HG02840 (cell line): ENCODE results near the gene CSNK1G1.
A peak's percentile ranks its signal among the peaks of the same experiment; 100 is the strongest.
"Not testable (repeated sequence)": the region's sequence is repeated elsewhere in the genome, so short reads cannot be mapped to it uniquely, and the experiment has no call there.

Source experiments
- ATAC-seq: cut with Tn5 transposase; IDR thresholded peaks from one replicate; pipeline ENCODE4 v1.9.1; 2021; ENCODE audit warnings: mild to moderate bottlenecking, moderate library complexity, moderate number of reproducible peaks; ENCODE audit not compliant: unreplicated experiment, low FRiP score

CSNK1G1 gene

DNA sequence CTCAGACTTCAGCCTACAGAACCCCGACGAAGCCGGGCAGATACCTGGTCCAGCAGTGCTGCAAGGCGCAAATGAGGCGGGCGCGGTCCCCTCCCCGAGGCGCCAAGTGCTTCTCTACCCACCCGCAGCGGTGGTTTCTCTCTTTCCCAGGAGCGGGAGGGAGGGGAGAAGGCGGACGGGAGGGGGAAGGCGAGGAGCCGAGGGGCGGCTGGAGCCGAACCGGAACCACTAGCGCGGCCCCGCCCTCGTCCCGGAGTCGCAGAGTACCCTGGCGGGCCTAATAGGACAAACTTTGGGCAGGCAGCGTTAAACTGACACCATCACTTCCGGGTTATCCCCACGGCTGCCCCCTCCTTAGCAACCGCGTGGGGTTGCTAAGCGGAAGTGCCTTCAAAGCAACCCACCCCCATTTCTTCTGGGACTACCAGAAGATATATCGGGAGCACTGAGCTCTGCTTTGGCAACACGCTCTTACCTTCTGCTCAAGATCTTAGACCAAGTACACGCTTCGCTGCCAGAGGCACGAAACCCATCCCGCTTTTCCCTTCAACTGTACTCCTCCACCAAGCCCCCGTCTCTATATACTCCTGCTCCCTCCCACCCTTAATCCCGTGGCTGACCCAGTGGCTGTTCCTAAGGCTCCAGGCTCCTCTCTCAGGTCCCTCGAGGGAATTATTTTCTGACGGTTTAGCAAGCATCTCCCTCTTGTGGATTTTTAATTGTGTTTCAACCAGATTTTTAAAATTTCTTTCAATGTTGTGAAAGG lies at the start of gene CSNK1G1:
Gene CSNK1G1, minus strand, starts transcription at position 230 of the 766 bp plus-strand sequence. CDS start 55,674 bp downstream, outside the sequence.
- peak; percentile 94 for ATAC-seq

DNA sequence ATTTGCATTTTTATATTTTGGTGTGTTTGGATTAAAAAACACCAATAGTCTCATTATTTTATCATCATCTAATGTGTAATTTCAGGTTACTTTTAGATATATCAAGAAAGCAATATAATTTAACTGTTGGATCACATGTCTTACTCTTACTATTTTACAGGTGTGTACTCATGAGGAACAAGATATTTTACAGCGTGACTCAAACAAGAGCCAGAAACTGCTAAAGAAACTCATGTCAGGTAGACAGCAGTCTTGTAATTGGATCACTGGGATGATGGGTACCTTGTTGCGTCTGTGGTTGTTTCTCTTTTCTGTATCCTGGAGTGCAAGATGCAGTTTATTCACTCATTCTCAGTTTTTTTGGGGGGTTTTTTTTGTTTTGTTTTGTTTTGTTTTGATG lies 44.6 kb upstream of the CSNK1G1 start:
- no peak for ATAC-seq

DNA sequence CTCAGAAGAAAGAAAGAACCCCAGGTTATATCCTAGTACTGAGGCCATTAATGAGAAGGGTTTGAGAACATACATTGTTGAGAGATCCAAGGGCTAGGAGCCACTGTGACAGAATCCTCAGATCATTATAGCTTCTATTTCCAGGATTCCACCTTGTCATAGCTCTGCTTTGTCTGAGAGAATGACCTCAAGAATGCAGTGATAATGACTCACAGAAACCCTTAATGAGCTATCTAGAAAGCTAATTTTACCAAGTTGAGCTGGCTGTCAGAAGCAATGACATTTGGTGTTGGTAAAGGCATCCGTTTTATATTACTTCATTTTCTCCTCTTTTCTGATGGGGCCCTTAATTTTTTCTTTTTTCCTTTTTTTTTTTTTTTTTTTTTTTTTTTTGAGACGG lies 42.6 kb upstream of the CSNK1G1 start:
- no peak for ATAC-seq

DNA sequence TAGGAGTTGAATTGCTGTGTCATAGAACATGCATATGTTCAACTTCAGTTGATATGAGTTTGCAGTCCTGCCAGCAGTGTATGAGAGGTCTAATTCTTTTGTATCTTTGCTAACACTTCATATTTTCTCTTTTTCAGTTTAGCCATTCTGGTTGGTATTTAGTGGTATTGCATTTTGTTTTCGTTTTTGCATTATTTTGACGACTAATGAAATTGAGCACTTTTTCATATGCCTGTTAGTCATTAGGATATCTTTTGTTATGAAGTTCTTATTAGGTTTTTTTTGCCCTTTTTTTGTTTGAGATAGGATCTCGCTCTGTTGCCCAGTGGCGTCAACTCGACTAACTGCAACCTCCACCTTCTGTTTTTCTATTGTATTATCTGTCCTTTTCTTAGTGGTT lies 40.8 kb upstream of the CSNK1G1 start:
- ATAC-seq, result no peak

DNA sequence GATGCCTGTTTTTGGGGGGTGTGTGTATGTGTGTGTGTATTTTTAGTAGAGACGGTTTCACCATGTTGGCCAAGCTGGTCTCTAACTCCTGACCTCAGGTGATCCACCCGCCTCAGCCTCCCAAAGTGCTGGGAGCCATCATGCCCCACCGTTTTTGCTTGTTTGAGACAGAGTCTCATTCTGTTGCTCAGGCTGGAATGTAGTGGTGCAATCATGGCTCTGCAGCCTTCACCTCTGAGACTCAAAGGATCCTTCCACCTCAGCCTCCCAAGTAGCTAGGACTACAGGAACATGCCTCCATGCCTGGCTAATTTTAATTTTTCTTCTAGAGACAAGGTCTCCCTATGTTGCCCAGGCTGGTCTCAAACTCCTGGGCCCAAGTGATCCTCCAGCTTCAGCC lies 36.5 kb upstream of the CSNK1G1 start:
- ATAC-seq, result not testable (repeated sequence)

DNA sequence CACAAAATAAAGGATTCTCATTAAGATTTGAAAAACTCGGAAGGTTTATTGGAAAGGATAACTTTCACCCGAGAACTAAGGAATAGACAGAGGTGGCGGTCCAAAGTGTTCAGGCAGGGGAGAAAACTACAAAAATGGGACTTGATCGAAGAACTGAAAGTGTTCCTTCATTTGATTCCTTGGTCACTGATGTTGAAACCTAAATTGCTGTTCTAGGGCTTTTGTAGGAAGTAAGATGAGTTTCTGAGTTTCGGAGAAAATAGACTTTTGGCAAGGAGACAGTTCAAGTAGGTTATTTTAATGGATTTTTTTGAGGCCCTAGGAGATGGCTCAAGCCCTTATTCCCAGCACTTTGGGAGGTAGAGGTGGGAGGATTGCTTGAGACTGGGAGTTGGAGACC lies 33.1 kb upstream of the CSNK1G1 start:
- ATAC-seq, result no peak

DNA sequence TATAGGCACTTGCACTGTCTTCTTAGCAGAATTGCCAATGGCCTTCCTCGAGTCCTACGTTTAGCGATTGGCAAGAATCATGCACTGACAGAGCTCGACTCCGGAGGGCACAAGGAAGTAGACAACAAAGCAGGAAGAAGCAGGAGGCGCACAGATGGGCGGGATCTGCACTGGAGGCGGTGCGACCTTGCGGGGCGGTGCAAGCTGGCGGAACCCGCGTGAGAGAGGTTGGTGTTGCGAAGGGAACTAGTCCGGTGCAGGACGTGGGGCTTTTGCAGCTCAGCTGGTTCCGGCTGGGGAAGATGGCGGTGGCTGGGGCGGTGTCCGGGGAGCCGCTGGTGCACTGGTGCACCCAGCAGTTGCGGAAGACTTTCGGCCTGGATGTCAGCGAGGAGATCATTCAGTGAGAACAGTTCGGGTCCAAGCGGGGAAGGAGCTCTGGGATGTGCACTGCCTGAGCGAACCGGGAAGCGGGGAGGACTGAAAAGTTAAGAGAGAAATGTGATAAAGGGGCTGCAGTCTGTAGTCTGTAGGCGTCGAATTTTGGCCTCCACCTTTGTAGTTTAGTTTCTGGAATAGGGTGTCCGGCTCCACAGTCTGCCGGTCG lies 31.7 kb upstream of the CSNK1G1 start, which contains the start of gene TRIP4:
Gene TRIP4, plus strand, starts transcription at position 275 of the 607 bp plus-strand sequence. Its CDS starts 28 bp downstream, at position 303.
- peak; percentile 95 for ATAC-seq

DNA sequence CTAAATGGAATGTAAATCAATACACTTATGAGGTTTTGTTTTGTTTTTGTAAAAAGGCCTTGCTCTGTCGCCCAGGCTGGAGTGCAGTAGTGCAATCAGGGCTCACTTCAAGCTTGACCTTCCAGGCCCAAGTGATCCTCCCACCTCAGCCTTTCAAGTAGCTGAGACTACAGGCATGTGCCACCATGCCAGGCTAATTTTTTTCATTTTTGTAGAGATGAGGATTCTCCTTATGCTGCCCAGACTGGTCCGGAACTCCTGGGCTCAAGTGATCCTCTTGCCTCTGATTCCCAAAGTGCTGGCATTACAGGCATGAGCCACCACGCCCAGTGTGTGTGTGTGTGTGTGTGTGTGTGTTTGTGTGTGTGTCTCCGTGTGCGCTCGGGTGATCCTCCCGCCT lies 30.3 kb upstream of the CSNK1G1 start:
- no peak for ATAC-seq

DNA sequence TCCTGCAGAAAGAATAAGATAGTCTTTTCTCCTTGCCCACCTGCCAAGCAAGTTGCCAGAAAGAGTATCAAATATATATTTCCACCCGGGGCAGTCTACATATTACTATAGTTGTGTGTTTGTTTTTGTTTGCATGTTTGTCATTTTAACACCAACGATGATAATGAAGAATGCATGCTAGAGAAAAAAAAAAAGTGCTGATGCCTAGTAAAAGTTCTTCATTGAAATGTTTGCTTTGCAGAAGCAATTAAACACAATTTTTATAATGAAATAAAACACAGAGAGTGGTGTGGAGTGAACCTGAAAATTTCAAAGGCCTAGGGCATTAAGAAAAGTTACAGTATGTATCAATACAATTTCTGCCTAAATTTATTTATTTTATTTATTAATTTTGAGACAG lies 27.8 kb upstream of the CSNK1G1 start:
- ATAC-seq, result no peak

DNA sequence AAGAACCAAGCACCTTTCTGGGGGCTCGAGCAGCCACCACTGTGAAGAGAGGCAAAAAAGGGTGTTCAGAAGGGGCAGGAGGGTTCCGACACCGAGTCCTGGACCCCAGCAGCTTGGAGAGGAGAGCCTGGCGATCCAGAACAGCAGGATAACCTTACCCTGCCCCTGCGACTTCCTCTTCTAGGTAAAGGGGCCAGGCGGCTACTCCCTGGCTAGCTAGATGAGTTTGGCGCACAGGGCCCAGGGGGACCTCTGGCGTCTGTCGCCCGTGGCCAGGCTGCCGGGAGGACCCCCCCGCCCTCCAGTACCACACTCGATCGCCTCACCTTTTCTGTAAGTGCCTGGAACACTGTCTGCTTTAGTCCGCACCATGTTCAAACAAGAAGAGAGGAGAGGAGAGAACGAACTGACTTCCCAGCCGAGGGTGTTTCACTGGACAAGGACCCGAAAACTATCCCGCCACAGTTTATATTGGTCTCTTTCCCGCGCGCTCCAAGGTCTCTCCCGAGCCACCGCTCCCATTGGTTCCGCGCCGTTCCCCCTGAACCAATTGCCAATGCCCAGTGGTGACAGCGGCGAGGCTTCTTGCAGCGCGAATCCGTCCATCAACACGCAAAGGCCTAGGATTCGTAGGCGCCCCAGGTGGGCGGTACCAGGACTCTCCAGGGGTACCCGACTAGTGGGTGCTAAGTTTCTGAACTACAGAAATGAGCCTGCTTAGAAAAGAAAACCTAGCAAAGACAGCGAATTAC lies 25.2 kb upstream of the CSNK1G1 start, which contains the start of gene PCLAF:
Gene PCLAF, minus strand, starts transcription at position 442 of the 752 bp plus-strand sequence. Its CDS starts 70 bp downstream, at position 372.
- peak; percentile 91 for ATAC-seq

DNA sequence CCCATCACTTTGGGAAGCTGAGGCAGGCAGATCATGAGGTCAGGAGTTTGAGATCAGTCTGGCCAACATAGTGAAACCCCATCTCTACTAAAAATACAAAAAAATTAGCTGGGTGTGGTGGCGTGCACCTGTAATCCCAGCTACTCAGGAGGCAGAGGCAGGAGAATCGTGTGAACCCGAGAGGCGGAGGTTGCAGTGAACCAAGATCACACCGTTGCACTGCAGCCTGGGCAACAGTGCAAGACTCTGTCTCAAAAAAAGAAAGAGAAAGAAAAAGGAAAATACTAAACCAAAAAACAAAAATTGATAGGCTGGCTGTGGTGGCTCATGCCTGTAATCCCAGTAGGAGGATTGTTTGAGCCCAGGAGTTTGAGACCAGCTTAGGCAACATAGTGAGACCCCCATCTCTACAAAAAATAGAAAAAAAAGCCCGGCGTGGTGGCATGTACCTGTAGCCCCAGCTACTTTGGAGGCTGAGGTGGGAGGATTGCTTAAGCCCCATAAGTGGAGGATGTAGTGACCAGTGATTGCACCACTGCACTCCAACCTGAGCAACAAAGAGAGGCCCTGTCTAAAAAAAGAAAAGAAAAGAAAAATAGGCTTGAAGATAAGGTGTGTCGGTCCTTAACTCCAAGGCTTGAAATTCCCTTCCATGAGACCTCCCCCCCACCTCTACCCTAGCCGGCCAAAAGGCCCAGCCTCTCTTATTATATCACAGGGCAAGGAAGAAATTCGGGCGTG lies 24.3 kb upstream of the CSNK1G1 start:
- ATAC-seq, result not testable (repeated sequence)

DNA sequence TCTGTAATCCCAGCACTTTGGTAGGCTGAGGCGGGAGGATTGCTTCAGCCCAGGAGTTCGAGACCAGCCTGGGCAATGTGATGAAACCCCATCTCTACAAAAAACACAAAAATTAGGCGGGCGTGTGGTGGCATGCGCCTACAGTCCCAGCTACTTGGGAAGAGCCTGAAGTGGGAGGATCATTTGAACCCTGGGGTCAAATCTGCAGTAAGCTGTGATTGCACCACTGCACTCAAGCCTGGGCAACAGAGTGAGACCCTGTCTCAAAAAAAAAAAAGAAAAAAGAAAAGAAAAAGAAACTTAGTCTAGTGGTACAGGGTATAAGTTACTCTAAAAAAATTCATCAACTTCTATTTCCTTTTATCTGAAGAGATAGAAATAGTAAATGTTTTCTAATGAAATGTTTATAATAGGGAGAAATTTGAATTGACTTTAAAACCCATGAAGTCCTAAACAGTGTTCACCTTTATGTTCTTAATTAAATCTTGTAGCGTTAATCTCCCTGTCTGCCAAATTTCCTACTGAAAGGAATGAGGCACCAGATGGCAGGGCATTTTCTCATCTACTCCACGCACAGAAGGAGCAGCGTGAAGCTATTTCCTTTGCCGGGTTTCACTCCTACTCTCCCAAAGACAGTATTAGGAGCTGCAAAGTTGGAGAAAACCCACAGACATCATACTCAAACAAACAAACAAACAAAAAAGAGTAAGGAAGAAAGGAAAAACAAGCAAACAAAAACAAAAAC lies 23.4 kb upstream of the CSNK1G1 start:
- ATAC-seq, result no peak

DNA sequence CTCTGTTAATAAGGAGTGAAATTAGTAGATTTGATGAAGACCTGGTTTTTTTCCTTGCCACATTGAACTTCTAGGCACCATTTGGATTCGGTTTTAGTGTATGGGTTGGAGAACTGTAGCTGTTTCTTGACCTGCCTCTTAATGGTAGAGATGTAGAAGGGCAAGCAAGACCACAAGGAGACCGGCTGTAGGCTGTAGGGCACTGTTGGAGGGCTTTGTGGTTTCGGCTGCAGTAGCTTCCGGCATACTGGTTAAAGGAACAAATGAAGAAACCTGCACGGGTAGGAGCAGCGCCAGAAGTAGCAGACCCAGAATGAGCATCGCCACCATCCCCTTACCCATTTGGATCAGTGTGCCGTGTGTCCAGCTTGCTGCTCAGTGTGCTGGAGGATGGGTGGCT lies 17.4 kb upstream of the CSNK1G1 start:
- ATAC-seq, result no peak

DNA sequence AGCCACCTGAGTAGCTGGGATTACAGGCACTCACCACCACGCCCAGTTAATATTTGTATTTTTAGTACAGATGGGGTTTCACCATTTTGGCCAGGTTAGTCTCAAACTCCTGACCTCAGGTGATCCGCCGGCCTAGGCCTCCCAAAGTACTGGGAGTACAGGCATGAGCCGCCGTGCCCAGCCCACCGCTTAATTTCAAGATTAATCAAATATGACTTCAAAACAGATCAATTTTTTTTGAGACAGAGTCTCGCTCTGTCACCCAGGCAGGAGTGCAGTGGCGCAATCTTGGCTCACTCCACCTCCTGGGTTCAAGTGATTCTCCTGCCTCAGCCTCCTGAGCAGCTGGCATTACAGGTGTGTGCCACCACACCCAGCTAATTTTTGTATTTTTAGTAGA lies 15.4 kb upstream of the CSNK1G1 start:
- not testable (repeated sequence) for ATAC-seq

DNA sequence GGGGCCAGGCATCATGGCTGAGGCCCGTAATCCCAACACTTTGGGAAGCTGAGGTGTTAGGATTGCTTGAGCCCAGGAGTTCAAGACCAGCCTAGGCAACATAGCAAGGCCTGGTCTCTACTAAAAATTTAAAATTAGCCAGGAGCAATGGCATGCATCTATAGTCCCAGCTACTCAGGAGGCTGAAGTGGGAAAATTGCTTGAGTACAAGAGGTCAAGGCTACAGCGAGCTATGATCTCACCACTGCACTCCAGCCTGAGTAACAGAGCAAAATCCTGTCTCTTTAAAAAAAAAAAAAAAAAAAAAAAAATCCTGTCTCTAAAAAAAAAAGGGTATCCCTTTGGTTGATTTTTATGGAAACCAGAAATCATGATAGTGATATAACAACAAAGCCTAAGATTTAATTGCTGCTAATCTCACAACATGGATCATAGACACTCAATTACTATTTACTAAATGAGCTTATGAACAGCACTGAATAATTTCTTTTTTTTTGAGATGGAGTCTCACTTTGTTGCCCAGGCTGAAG lies 13.2 kb upstream of the CSNK1G1 start:
- no peak for ATAC-seq

DNA sequence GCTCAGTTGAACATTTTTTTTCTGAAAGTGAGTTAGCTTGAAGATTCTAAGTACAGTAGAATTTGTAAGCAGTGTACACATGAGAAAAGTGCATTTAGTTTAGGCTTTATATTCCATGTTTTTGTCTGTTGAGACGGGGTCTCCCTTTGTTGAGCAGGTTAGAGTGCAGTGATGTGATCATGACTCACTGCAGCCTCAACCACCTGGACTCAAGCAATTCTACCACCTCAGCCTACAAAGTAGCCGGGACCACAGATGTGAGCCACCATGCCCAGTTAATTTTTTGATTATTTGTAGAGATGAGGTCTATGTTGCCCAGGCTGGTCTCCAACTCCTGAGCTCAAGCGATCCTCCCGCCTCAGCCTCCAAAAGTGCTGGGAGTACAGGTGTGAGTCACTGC lies 5.3 kb upstream of the CSNK1G1 start:
- no peak for ATAC-seq

DNA sequence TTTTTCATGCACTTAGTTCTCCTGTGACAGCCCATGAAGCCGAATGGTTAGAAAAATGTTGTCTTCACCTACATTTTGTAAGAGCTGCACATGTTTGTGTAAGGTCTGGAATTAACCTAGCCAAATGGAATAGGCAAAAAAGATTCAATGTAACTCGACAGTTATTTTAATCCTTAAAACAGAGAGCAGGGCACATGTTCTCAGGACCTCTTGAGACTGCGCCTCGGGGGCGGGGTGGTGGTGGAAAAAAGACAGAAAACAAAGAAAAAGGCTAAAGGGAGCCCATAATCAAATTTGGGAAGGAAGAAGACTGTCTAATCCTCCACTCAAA lies 702 bp upstream of the CSNK1G1 start:
- no peak for ATAC-seq

DNA sequence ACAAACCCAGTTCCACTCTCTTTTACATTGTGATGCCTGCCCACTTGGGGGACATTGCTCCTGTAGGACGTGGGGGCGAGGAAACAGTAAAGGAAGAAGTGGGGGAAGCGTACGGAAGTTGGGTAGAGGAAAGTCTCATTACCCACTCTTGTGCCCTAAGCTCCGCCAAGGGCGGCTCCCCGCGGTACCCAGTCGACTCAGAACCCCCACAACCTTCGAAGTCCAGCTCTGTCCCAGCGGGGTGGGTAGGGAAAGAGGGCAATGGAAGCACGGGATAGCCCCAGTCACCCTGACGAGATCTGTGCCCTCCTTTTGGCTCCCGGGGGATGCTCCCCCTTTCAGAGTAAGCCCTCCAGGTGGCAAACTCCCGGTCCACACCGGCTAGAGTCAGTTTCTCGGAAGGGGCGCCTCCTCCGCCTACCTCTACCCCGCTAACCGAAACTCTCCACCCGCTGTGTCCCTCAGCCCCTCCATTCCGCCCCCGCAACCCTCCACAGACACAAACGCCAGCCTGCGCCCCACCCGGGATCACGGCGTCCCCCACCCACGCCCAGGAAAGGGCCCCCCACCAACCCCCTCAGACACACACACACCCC lies 527 bp downstream of the CSNK1G1 start:
- peak; percentile 8 for ATAC-seq

DNA sequence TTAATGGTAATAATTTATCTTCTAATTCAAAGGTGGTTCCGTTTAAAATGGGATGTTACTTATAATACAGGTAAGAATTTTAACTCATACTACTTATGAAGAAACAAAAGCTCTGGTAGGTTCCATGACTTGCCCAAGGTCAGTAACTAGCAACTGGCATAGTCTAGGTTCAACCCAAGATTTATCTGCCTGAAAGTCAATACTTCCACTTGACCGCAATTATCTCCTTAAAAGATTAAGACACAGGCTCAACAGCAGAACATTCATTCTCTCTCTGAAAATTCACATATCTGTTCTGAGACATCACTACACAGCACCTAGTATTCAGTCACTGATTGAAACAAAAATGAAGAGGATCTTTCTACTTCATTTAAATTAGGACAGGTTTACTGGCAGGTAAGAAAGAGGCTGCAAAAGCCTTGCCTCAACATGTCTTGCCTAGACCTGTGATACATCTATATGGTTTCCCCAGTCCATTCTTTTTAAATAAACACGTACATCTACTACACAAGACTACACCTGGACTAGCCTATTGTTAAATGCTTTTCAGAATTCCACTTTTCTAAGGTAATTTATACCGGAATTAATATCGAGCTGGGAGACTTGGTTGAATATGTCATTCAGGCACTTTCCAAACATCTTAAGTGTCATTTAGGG lies 1.2 kb downstream of the CSNK1G1 start:
- no peak for ATAC-seq
